Stimulated activated CD8-positive, alpha-beta memory T cell treated with anti-CD3 and anti-CD28 coated beads, Interleukin-7, amount 100 ng/mL, for 48 hours (primary cell): Measurements from ENCODE around the gene PIP5KL1.

Source experiments
- DNase-seq, 2 donors: peaks; one replicate each; pipeline ENCODE4 v3.0.0-alpha.2; 2020; ENCODE audit warnings: low read depth in 1 of 2; ENCODE audit errors: extremely low read depth in 1 of 2

Gene PIP5KL1

GRCh38 chr9:127950513-127951289 lies 20.1 kb upstream of the PIP5KL1 start:
- DNase-seq, result no peak

GRCh38 chr9:127949827-127950512 lies 19.4 kb upstream of the PIP5KL1 start:
- no peak for DNase-seq

- no peak for DNase-seq
Observed at GRCh38 chr9:127947841-127948710, 17.5 kb upstream of the PIP5KL1 start.

- DNase-seq, result no peak
Observed at GRCh38 chr9:127946728-127947127, 16.2 kb upstream of the PIP5KL1 start.

- no peak for DNase-seq
Observed at GRCh38 chr9:127945942-127946341, 15.4 kb upstream of the PIP5KL1 start.

- no peak for DNase-seq
Observed at GRCh38 chr9:127945338-127945737, 14.8 kb upstream of the PIP5KL1 start.

GRCh38 chr9:127944586-127945218 lies 14.1 kb upstream of the PIP5KL1 start:
- DNase-seq, result no peak

GRCh38 chr9:127943731-127944144 lies 13.2 kb upstream of the PIP5KL1 start:
- DNase-seq, result peak; percentile 58 to 71

- DNase-seq, result no peak
Observed at GRCh38 chr9:127943011-127943662, 12.6 kb upstream of the PIP5KL1 start.

- DNase-seq, result peak in 1 of 2 donors; percentile 39
Observed at GRCh38 chr9:127942216-127943010, 11.8 kb upstream of the PIP5KL1 start.

GRCh38 chr9:127941961-127942215 lies 11.3 kb upstream of the PIP5KL1 start:
- DNase-seq, result no peak

- DNase-seq, result no peak
Observed at GRCh38 chr9:127941062-127941960, 10.7 kb upstream of the PIP5KL1 start.

GRCh38 chr9:127940593-127940992 lies 10.0 kb upstream of the PIP5KL1 start:
- DNase-seq, result no peak

GRCh38 chr9:127938298-127938690 lies 7.7 kb upstream of the PIP5KL1 start:
- DNase-seq, result no peak

GRCh38 chr9:127937388-127938297 lies 7.1 kb upstream of the PIP5KL1 start, which contains the start of gene DPM2:
Gene DPM2 (minus strand): TSS chr9:127937854. CDS start chr9:127937820, 34 bp downstream.
- DNase-seq, result peak; percentile 67 to 82

GRCh38 chr9:127937056-127937387 lies 6.4 kb upstream of the PIP5KL1 start:
- no peak for DNase-seq

GRCh38 chr9:127936347-127936852 lies 5.8 kb upstream of the PIP5KL1 start:
- DNase-seq, result no peak
